Esophagus muscularis mucosa (tissue), 4 donors: Measurements from ENCODE around the gene ZNF511. TPM values are rescaled to one million over a fixed set of nuclear protein-coding genes. Genes with fewer than 3 reads are reported as not detected.

Experiments
- DNase-seq: peaks from one replicate; pipeline ENCODE4 v3.0.0-alpha.2; 2017; ENCODE audit errors: extremely low spot score
- H3K27ac ChIP-seq, 4 donors: fragments of 200-600 bp; sonication (generic); replicated peaks in 1 of 4; 1 replicate in 3 of 4; 2 replicates in 1 of 4; pipeline ENCODE4 v1.5.1; 2016 to 2019; ENCODE audit warnings: mild to moderate bottlenecking in 1 of 4
- H3K27me3 ChIP-seq, 4 donors: fragments of 200-600 bp; sonication (generic); one replicate each; pipeline versions ENCODE4 v1.5.1 to v1.6.0; 2016 to 2019
- H3K36me3 ChIP-seq, 4 donors: fragments of 200-600 bp; sonication (generic); one replicate each; pipeline ENCODE4 v1.5.1; 2016 to 2019
- H3K4me1 ChIP-seq, 4 donors: fragments of 200-600 bp; sonication (generic); one replicate each; pipeline ENCODE4 v1.5.1; 2016 to 2019
- H3K4me3 ChIP-seq, 4 donors: fragments of 200-600 bp; sonication (generic); 1 replicate in 2 of 4; 2 replicates in 2 of 4; pipeline ENCODE4 v1.5.1; 2016 to 2019; ENCODE audit warnings: mild to moderate bottlenecking in 4 of 4, moderate library complexity in 1 of 4
- H3K9me3 ChIP-seq, 4 donors: fragments of 200-600 bp; sonication (generic); 1 replicate in 3 of 4; 2 replicates in 1 of 4; pipeline ENCODE4 v1.5.1; 2016 to 2019
- CTCF ChIP-seq, 3 experiments: fragments of 200-600 bp in 2 of 3; fragments of 450-650 bp in 1 of 3; sonication (generic) in 2 of 3; IDR thresholded peaks; one replicate each; pipeline ENCODE4 v1.5.1; 2017 to 2019; ENCODE audit warnings: antibody characterized with exemption in 3 of 3, mild to moderate bottlenecking in 2 of 3, moderate library complexity in 1 of 3
- EP300 ChIP-seq: sonication (generic); formaldehyde crosslinking; IDR thresholded peaks from one replicate; pipeline ENCODE4 v1.6.1; 2017; ENCODE audit warnings: antibody characterized with exemption
- POLR2A ChIP-seq: fragments of 450-650 bp; IDR thresholded peaks from one replicate; pipeline ENCODE4 v1.6.1; 2017; ENCODE audit warnings: antibody characterized with exemption, moderate library complexity, mild to moderate bottlenecking, low read depth
- POLR2AphosphoS5 ChIP-seq, 2 donors: sonication (generic); formaldehyde crosslinking; IDR thresholded peaks; one replicate each; pipeline ENCODE4 v1.6.1; 2017; ENCODE audit warnings: antibody characterized with exemption in 2 of 2
- WGBS: methylation state at CpG from one replicate; pipeline ENCODE4 v1.1.5; 2018; 5-methylcytosine and 5-hydroxymethylcytosine counted together
- intact Hi-C: fragments of 100-400 bp; cut with DNase I; formaldehyde crosslinking; loops from one replicate; pipeline ENCODE4 v1.15.1; 2023
- total RNA-seq, 4 donors: library from RNA; depleted of rRNA; stranded (reverse); fragments of >200 nt; gene quantifications; one replicate each; pipeline versions ENCODE4 v1.1.0 to v1.2.1, GENCODE V29; 2016

The ZNF511 gene
- total RNA-seq, 4 donors from 2014 or later, result 22.9 to 34.8 (median 33.0) TPM

GRCh38 chr10:133356549-133357284 is 48.0 kb downstream of the ZNF511 start:
- DNase-seq, result no peak
- peaks cover 0 to 55% (median 10%) of the 10 kb centered on the region in 4 donors for H3K27me3 ChIP-seq
- no peaks in the 10 kb centered on the region for H3K9me3 ChIP-seq
- peaks cover 16 to 23% (median 17%) of the 10 kb centered on the region in 4 donors for H3K4me1 ChIP-seq
- peaks cover 0 to 5% (median 2%) of the 10 kb centered on the region in 4 donors for H3K36me3 ChIP-seq
- H3K27ac ChIP-seq, result peak overlapping the region in 2 of 4 donors; percentile 37 to 52
- WGBS, result 76% methylated on average over 5 of the region's 27 CpGs
- intact Hi-C loops, result no loop called here
- peak overlapping the region; percentile 59 to 74 (median 62) for H3K4me3 ChIP-seq
- TF ChIP-seq POLR2A, result no peak
- TF ChIP-seq CTCF (IDR thresholded peaks at IDR 0.05), result no peak
- no peak for TF ChIP-seq POLR2AphosphoS5 (IDR thresholded peaks at IDR 0.05)
- TF ChIP-seq EP300, result no peak

GRCh38 chr10:133357285-133358161 is 48.8 kb downstream of the ZNF511 start, which contains the start of gene FUOM:
FUOM (minus strand) TSS chr10:133358019; CDS start chr10:133358007, 12 bp downstream.
- H3K27ac ChIP-seq, result peak within 1 kb of the TSS; percentile 33 to 63 (median 44)
- peaks cover 0 to 13% (median 10%) of the 10 kb centered on the region in 4 donors for H3K36me3 ChIP-seq
- no peak for DNase-seq
- peak within 1 kb of the TSS; percentile 59 to 74 (median 62) for H3K4me3 ChIP-seq
- 0% methylated on average over 2 of the region's 83 CpGs for WGBS
- TF ChIP-seq CTCF (IDR thresholded peaks at IDR 0.05) (no peak), EP300 (no peak), POLR2AphosphoS5 (IDR thresholded peaks at IDR 0.05) (peak in 1 of 2 donors; percentile 44), POLR2A (no peak)
- intact Hi-C loops, result no loop called here
- H3K9me3 ChIP-seq, result no peaks in the 10 kb centered on the region
- H3K4me1 ChIP-seq, result peaks cover 16 to 23% (median 17%) of the 10 kb centered on the region in 4 donors
- H3K27me3 ChIP-seq, result peaks cover 0 to 47% (median 10%) of the 10 kb centered on the region in 4 donors

GRCh38 chr10:133358162-133358924 is 49.6 kb downstream of the ZNF511 start:
- peak overlapping the region in 3 of 4 donors; percentile 33 to 63 (median 52) for H3K27ac ChIP-seq
- peaks cover 0 to 44% (median 10%) of the 10 kb centered on the region in 4 donors for H3K27me3 ChIP-seq
- intact Hi-C loops, result no loop called here
- 84% methylated on average over 28 of the region's 41 CpGs for WGBS
- H3K4me3 ChIP-seq, result peak overlapping the region; percentile 59 to 74 (median 62)
- peaks cover 0 to 21% (median 18%) of the 10 kb centered on the region in 4 donors for H3K36me3 ChIP-seq
- peaks cover 16 to 23% (median 17%) of the 10 kb centered on the region in 4 donors for H3K4me1 ChIP-seq
- no peak for TF ChIP-seq POLR2AphosphoS5 (IDR thresholded peaks at IDR 0.05)
- no peak for DNase-seq
- H3K9me3 ChIP-seq, result no peaks in the 10 kb centered on the region

GRCh38 chr10:133358925-133359310 is 50.2 kb downstream of the ZNF511 start:
- 81% methylated on average over 10 of the region's 11 CpGs for WGBS
- H3K27ac ChIP-seq, result peak overlapping the region in 2 of 4 donors; percentile 52 to 63

More at GRCh38 chr10:133358925-133359310, 50.2 kb downstream of the ZNF511 start:
- H3K36me3 ChIP-seq, result peaks cover 0 to 27% (median 23%) of the 10 kb centered on the region in 4 donors
- H3K4me3 ChIP-seq, result no peak overlapping the region
- intact Hi-C loops, result no loop called here
- no peaks in the 10 kb centered on the region for H3K9me3 ChIP-seq
- peaks cover 16 to 23% (median 17%) of the 10 kb centered on the region in 4 donors for H3K4me1 ChIP-seq
- H3K27me3 ChIP-seq, result peaks cover 0 to 39% (median 10%) of the 10 kb centered on the region in 4 donors
- TF ChIP-seq POLR2AphosphoS5 (IDR thresholded peaks at IDR 0.05) (no peak), EP300 (no peak), CTCF (IDR thresholded peaks at IDR 0.05) (no peak), POLR2A (no peak)
- DNase-seq, result no peak
